ENCODE results near the gene ACKR2.

The ACKR2 gene

DNA sequence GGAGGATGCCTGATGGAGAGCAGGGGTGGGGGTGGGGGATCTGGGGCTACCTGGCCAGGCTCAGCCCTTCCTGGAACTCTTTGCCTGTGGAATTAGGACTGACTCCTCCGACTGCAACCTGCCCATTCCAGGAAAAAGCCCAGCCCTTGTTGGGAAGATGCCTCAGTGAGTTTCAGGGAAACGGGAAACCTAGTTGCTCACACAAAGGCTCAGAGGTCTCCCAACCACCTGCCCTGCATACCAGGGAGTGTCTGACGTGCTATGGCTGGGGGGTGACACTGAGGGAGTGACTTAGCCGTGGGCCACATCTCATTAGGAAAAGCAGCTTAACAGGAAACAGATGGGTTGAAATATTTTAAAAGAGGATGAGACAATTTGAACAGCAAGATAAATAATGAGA lies 38.5 kb downstream of the ACKR2 start:
- Histone ChIP-seq H3K4me3 (no peak overlapping the region), H3K27ac (peak overlapping the region; percentile 26 to 93)
- no peak for TF ChIP-seq CTCF (IDR thresholded peaks at IDR 0.05)
- peak; percentile 72 for DNase-seq (ENCODE audit: low spot score)

DNA sequence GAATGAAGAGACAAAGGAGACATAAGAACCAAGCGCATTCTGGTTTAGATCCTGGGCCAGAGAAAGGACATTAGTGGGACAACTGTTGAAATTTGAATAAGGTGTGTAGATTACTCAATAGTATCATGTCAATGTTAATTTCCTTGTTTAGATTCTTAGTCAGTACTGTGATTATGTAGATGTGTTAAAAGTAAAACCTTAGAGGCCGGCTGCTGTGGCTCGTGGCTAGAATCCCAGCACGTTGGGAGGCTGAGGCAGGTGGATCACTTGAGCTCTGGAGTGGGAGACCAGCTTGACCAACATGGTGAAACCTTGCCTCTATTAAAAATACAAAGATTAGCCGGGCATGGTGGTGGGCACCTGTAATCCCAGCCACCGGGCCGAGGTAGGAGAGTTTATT lies 39.8 kb downstream of the ACKR2 start:
- Histone ChIP-seq H3K4me3 (no peak overlapping the region), H3K27ac (peak overlapping the region in 1 of 2 donors; percentile 8)
- no peak for TF ChIP-seq CTCF (IDR thresholded peaks at IDR 0.05)
- DNase-seq (ENCODE audit: low spot score) = peak; percentile 43

DNA sequence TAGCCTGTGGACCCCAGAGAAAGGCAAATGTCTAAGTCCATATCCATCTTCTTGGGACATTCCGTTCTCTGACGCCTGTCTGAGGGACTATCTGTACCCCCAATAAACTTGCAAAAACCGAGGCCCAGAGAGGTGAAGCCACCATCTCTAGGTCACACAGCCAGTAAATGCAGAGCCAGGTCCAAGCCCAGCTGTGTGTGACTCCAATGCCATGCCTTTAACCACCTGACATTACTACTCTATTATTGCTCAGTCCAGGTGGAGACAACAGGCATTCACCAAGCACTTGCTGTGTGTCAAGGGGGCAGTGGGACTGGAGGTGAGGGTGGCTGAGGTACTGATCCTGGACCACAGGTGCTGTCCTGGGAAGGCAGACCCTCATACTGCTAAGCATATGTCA lies 41.0 kb downstream of the ACKR2 start:
- no peak overlapping the region for H3K4me3 ChIP-seq
- TF ChIP-seq CTCF (IDR thresholded peaks at IDR 0.05) = no peak

DNA sequence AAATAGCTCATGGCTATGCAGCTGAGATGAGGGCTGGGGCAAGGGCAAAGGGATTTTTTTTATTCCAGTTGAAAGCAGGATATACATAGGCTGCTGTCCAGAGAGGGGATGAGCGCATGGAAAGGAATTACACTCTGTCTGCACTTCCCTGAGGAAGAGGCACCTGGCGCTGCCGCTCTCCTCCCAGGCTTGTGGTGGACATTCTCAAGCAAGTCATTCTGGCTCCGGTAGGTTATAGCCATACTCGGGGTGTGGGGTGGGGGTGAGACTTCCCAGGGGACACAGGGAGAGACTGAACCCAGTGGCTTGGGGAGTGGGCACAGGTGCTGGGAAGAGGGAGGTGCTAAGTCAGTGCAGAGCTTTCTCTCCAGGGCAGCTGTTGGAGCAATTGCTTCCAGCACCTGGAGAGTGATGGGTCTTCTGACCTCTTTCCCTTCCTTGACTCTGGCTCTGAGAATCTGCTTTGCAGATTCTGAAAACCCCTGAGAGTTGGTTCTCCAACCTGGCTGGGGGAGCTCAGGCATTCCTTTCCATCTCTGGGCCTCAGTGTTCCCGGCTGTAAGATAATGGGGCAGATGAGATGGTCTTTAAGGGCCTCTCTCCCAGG lies 42.1 kb downstream of the ACKR2 start:
- no peak for TF ChIP-seq CTCF (IDR thresholded peaks at IDR 0.05)
- Histone ChIP-seq H3K4me3 (peak overlapping the region; percentile 42), H3K27ac (peak overlapping the region; percentile 40 to 82)
- DNase-seq (ENCODE audit: low spot score) = peak; percentile 52

More for the DNA sequence above, 41.0 kb downstream of the ACKR2 start:
- DNase-seq (ENCODE audit: low spot score) = no peak
- H3K27ac ChIP-seq = peak overlapping the region in 1 of 2 donors; percentile 82

GRCh38 chr3:42852441-42852840 lies 43.2 kb downstream of the ACKR2 start:
- TF ChIP-seq CTCF (IDR thresholded peaks at IDR 0.05) = no peak
- Histone ChIP-seq H3K27ac (peak overlapping the region; percentile 40 to 82), H3K4me3 (peak overlapping the region; percentile 42)
- peak; percentile 79 for DNase-seq (ENCODE audit: low spot score)

DNA sequence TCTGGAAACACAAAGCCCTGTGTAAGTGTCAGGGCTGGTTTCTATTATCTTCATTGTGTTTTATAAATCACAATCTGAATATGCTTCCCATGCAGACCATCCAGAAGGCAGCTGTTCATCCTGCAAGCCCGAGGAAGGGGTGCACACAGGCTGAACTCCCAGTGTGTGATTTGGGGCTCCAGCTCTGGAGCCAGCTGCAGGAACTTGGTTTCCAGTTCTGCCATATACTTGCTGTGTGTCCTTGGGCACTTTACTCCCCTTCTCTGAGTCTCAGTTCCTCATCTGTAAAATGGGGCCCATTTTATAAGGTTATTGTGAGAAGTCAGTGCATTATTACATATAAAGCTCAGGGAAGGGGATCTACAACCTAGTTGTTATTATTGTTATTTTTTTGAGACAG lies 43.8 kb downstream of the ACKR2 start:
- DNase-seq (ENCODE audit: low spot score) = no peak
- H3K27ac ChIP-seq = peak overlapping the region; percentile 40 to 82
- no peak for TF ChIP-seq CTCF (IDR thresholded peaks at IDR 0.05)

DNA sequence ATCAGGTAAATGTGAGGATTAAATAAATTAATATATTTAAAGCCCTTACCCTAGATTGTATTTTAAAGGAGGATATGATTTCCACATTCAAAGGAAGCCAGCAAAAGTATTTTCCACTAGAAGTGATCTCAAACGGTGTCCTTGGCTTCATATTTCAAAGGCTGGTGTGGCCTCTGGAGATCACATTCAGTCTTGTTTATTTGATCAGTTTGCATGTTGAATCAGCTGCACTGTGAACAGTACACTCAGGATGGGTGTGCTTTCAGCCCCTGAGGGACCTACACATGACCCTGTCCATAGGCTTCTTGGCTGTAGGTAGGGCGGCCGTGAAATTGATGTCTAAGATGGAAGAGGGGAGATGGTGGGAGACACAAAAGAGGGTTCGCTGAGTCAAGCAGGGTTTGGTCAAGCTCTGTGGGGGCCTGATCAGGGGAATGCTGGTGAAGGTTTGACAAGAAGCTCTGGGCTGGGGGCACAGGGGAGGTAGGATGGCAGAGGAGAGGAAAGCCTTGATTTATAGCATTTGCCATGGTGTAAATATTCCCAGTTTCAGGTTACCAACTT lies 44.6 kb downstream of the ACKR2 start:
- Histone ChIP-seq H3K4me3 (no peak overlapping the region), H3K27ac (peak overlapping the region in 1 of 2 donors; percentile 36)
- TF ChIP-seq CTCF (IDR thresholded peaks at IDR 0.05) = no peak
- DNase-seq (ENCODE audit: low spot score) = peak; percentile 59

More for the DNA sequence above, 43.8 kb downstream of the ACKR2 start:
- H3K4me3 ChIP-seq = no peak overlapping the region

Data from coronary artery (tissue), 2 donors.